MM.1S (cell line): Measurements from ENCODE around the gene INSYN1.

Experiments used
- DNase-seq: peaks from one replicate; pipeline ENCODE4 v3.0.0-alpha.2; 2015
- H2AFZ ChIP-seq: fragments of 300-600 bp; sonication (generic); 2 replicates; pipeline ENCODE4 v1.6.0; 2016; ENCODE audit warnings: antibody characterized with exemption, low read length
- H3F3A ChIP-seq: fragments of 300-600 bp; sonication (generic); 2 replicates; pipeline ENCODE4 v1.6.1; 2016; ENCODE audit warnings: mild to moderate bottlenecking, antibody characterized with exemption, low read length, moderate library complexity, mixed read lengths; ENCODE audit not compliant: insufficient read depth
- H3K27ac ChIP-seq: fragments of 300-600 bp; sonication (generic); 2 replicates; pipeline ENCODE4 v1.5.1; 2016; ENCODE audit warnings: mild to moderate bottlenecking, low read length
- H3K27me3 ChIP-seq: fragments of 300-600 bp; sonication (generic); replicated peaks from 2 replicates; pipeline ENCODE4 v1.6.0; 2016; ENCODE audit warnings: low read length; ENCODE audit not compliant: insufficient read depth
- H3K36me3 ChIP-seq: fragments of 300-600 bp; sonication (generic); replicated peaks from 2 replicates; pipeline ENCODE4 v1.6.1; 2016; ENCODE audit warnings: mild to moderate bottlenecking, low read length, mixed read lengths; ENCODE audit not compliant: insufficient read depth
- H3K4me1 ChIP-seq: fragments of 300-600 bp; sonication (generic); 2 replicates; pipeline ENCODE4 v1.6.1; 2016; ENCODE audit warnings: low read length, mixed read lengths
- H3K4me2 ChIP-seq: fragments of 300-600 bp; sonication (generic); 2 replicates; pipeline ENCODE4 v1.6.0; 2016; ENCODE audit warnings: low read depth, low read length
- H3K4me3 ChIP-seq: fragments of 300-600 bp; sonication (generic); 2 replicates; pipeline ENCODE4 v1.5.1; 2016; ENCODE audit warnings: low read length, mixed read lengths
- H3K79me2 ChIP-seq: fragments of 300-600 bp; sonication (generic); 2 replicates; pipeline ENCODE4 v1.6.1; 2016; ENCODE audit warnings: mixed run types, low read length, mixed read lengths
- H3K9ac ChIP-seq: fragments of 300-600 bp; sonication (generic); 2 replicates; pipeline ENCODE4 v1.6.1; 2016; ENCODE audit warnings: low read length, mixed read lengths
- H3K9me2 ChIP-seq: fragments of 300-600 bp; sonication (generic); replicated peaks from 2 replicates; pipeline ENCODE4 v1.6.1; 2016; ENCODE audit warnings: mild to moderate bottlenecking, low read length, mixed read lengths; ENCODE audit not compliant: insufficient read depth
- H3K9me3 ChIP-seq: fragments of 300-600 bp; sonication (generic); replicated peaks from 2 replicates; pipeline ENCODE4 v1.6.1; 2016; ENCODE audit warnings: mild to moderate bottlenecking, low read length, mixed read lengths; ENCODE audit not compliant: insufficient read depth
- H4K20me1 ChIP-seq: fragments of 300-600 bp; sonication (generic); 2 replicates; pipeline ENCODE4 v1.6.1; 2016; ENCODE audit warnings: mild to moderate bottlenecking, low read length, moderate library complexity, mixed read lengths; ENCODE audit not compliant: insufficient read depth
- EZH2 ChIP-seq: fragments of 300-600 bp; sonication (generic); optimal IDR thresholded peaks from 2 replicates; pipeline ENCODE3; 2017; ENCODE audit warnings: low read depth, mild to moderate bottlenecking, antibody characterized with exemption, low read length, mixed read lengths
- EZH2phosphoT487 ChIP-seq: fragments of 300-600 bp; sonication (generic); IDR thresholded peaks from 2 replicates; pipeline ENCODE4 v1.6.1; 2018; ENCODE audit warnings: antibody characterized with exemption, low read length
- TF ChIP-seq, protein P1 (sequence below): fragments of 300-600 bp; sonication (generic); IDR thresholded peaks from 2 replicates; pipeline ENCODE4 v1.5.1; 2016; ENCODE audit warnings: antibody characterized with exemption, low read length, mixed read lengths

INSYN1 gene

GRCh38 chr15:73751899-73752805, 999 bp downstream of the INSYN1 start:
- Histone ChIP-seq H3K4me1 (no peaks in the 10 kb centered on the region), H3K4me3 (no peak overlapping the region), H3K9ac (no peak overlapping the region), H3K36me3 (no peaks in the 10 kb centered on the region), H3K9me2 (no peaks in the 10 kb centered on the region), H3K27me3 (peaks cover 83% of the 10 kb centered on the region), H3K4me2 (no peak overlapping the region), H3K27ac (no peak overlapping the region), H4K20me1 (no peaks in the 10 kb centered on the region), H2AFZ (no peak overlapping the region), H3K79me2 (no peaks in the 10 kb centered on the region), H3K9me3 (no peaks in the 10 kb centered on the region), H3F3A (no peaks in the 10 kb centered on the region)
- TF ChIP-seq EZH2, result peak; percentile 81
- TF ChIP-seq EZH2phosphoT487, result no peak
- TF ChIP-seq, protein P1, sequence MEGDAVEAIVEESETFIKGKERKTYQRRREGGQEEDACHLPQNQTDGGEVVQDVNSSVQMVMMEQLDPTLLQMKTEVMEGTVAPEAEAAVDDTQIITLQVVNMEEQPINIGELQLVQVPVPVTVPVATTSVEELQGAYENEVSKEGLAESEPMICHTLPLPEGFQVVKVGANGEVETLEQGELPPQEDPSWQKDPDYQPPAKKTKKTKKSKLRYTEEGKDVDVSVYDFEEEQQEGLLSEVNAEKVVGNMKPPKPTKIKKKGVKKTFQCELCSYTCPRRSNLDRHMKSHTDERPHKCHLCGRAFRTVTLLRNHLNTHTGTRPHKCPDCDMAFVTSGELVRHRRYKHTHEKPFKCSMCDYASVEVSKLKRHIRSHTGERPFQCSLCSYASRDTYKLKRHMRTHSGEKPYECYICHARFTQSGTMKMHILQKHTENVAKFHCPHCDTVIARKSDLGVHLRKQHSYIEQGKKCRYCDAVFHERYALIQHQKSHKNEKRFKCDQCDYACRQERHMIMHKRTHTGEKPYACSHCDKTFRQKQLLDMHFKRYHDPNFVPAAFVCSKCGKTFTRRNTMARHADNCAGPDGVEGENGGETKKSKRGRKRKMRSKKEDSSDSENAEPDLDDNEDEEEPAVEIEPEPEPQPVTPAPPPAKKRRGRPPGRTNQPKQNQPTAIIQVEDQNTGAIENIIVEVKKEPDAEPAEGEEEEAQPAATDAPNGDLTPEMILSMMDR, result no peak
- no peak for DNase-seq

DNA sequence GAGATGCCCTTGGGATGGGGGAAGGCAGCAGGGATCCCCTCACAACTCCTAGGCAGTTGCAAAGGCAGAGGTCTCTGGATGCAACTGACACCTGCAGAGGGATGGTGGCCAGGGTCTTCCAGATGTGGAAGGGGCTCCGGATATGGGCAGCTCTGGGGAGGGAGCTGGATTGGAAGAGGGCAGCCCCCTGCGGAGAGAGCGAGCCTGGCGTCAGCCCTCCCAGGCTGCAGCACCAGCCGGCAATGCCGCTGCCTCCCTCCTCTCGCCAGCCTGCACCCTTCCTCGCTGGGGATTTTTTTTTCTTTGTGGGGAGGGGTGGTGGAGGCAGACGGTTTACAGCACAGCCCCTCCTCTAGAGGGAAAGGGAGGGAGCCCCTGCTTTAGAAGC, 1.6 kb downstream of the INSYN1 start:
- no peak overlapping the region for H3K4me3 ChIP-seq
- H3K4me2 ChIP-seq, result no peak overlapping the region
- no peaks in the 10 kb centered on the region for H3K9me3 ChIP-seq
- no peaks in the 10 kb centered on the region for H3K9me2 ChIP-seq
- no peaks in the 10 kb centered on the region for H3K4me1 ChIP-seq
- no peak overlapping the region for H3K9ac ChIP-seq
- H3F3A ChIP-seq, result no peaks in the 10 kb centered on the region
- DNase-seq, result no peak
- no peaks in the 10 kb centered on the region for H3K36me3 ChIP-seq
- no peaks in the 10 kb centered on the region for H3K79me2 ChIP-seq
- TF ChIP-seq, protein P1, result no peak
- no peak for TF ChIP-seq EZH2phosphoT487
- H3K27me3 ChIP-seq, result peaks cover 89% of the 10 kb centered on the region
- no peaks in the 10 kb centered on the region for H4K20me1 ChIP-seq
- no peak overlapping the region for H3K27ac ChIP-seq
- H2AFZ ChIP-seq, result no peak overlapping the region

GRCh38 chr15:73750951-73751350, 2.2 kb downstream of the INSYN1 start:
- Histone ChIP-seq H3K79me2 (no peaks in the 10 kb centered on the region), H3K4me1 (no peaks in the 10 kb centered on the region), H3K4me2 (no peak overlapping the region), H3K9me2 (no peaks in the 10 kb centered on the region), H3F3A (no peaks in the 10 kb centered on the region), H4K20me1 (no peaks in the 10 kb centered on the region), H2AFZ (no peak overlapping the region), H3K9ac (no peak overlapping the region), H3K27ac (no peak overlapping the region), H3K36me3 (no peaks in the 10 kb centered on the region), H3K27me3 (peaks cover 89% of the 10 kb centered on the region), H3K4me3 (no peak overlapping the region), H3K9me3 (no peaks in the 10 kb centered on the region)
- TF ChIP-seq EZH2phosphoT487 (no peak), EZH2 (no peak)
- TF ChIP-seq, protein P1, result no peak
- no peak for DNase-seq
